Measurements from ENCODE around the gene GNG5.
A peak's percentile ranks its signal among the peaks of the same experiment; 100 is the strongest.
"Not testable (repeated sequence)": the region's sequence is repeated elsewhere in the genome, so short reads cannot be mapped to it uniquely, and the experiment has no call there.

The GNG5 gene

DNA sequence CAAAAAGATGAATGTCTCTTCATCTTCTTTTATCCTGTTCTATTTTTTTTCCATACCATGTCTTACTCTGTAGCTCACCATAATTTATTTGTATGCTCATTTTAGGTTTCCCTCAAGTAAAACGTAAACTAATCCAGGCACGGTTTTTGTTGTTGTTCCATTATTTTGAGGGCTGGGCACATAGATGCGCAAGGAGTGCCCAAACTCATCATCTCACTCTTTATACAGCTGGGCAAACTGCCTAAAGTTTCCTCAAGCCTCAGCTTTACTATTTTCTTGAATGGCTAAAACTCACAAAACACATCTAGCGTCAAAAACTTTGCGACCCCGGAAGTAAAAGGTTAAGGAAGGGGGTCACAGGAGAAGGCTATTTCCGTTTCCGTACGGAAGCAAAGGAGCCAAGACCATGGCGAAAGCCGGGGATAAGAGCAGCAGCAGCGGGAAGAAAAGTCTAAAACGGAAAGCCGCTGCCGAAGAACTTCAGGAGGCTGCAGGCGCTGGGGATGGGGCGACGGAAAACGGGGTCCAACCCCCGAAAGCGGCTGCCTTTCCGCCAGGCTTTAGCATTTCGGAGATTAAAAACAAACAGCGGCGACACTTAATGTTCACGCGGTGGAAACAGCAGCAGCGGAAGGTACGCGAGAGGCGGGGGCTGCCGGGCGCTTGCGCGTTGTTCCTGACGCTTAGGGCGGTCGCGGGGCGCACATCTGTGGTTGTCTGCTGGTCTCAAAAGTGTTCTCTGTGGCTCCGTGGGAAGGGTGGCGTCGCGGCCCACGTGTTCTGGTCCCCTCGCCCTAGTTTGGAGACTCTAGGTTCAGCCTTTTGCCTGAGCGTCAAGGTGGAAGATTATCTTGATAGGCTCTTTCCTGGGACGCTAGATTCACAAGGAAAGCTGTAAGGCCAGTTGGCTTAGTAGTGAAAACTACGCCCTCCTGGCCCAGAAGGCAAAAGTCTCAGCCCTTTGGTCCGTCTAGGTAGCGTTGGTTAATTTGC is 27.2 kb downstream of the GNG5 start, which contains the start of gene RPF1:
Gene RPF1 (plus strand): TSS at position 391 of the 993 bp plus-strand sequence. CDS start 16 bp downstream, at position 407.
- TF ChIP-seq, protein P1, sequence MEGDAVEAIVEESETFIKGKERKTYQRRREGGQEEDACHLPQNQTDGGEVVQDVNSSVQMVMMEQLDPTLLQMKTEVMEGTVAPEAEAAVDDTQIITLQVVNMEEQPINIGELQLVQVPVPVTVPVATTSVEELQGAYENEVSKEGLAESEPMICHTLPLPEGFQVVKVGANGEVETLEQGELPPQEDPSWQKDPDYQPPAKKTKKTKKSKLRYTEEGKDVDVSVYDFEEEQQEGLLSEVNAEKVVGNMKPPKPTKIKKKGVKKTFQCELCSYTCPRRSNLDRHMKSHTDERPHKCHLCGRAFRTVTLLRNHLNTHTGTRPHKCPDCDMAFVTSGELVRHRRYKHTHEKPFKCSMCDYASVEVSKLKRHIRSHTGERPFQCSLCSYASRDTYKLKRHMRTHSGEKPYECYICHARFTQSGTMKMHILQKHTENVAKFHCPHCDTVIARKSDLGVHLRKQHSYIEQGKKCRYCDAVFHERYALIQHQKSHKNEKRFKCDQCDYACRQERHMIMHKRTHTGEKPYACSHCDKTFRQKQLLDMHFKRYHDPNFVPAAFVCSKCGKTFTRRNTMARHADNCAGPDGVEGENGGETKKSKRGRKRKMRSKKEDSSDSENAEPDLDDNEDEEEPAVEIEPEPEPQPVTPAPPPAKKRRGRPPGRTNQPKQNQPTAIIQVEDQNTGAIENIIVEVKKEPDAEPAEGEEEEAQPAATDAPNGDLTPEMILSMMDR (IDR thresholded peaks at IDR 0.05; ENCODE audit: insufficient read depth, low read depth, low read length, missing control alignments): no peak

GRCh38 chr1:84476225-84476624 is 30.2 kb downstream of the GNG5 start:
- no peak for DNase-seq (ENCODE audit: low read depth)
- no peak overlapping the region for H3K4me3 ChIP-seq (ENCODE audit: low read depth, low read length)
- TF ChIP-seq, protein P1 (IDR thresholded peaks at IDR 0.05; ENCODE audit: insufficient read depth, low read depth, low read length, missing control alignments): no peak

More for the DNA sequence above, 27.2 kb downstream of the GNG5 start, which contains the start of gene RPF1:
- H3K4me3 ChIP-seq (ENCODE audit: low read depth, low read length): peak within 1 kb of the TSS; percentile 100
- peak; percentile 86 for DNase-seq (ENCODE audit: low read depth)

DNA sequence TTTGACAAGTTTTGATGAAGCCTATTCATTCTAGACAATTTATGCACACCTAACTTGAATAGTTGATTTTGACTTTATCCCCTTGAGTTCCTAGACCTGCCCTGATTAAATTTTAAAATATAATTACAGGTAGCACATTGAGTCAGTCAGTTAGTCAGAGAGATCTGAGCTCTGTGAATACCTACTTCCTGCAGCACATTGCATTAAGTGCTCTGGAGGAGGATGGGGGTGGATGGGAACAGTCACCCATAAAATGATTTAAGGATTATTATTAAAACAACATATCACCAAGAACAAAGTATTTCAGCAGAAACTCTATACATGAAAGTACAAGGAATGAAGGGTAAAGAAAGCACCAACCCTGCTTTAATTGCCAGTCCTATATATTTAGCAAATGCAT is 39.1 kb downstream of the GNG5 start:
- TF ChIP-seq, protein P1 (IDR thresholded peaks at IDR 0.05; ENCODE audit: insufficient read depth, low read depth, low read length, missing control alignments): no peak
- H3K4me3 ChIP-seq (ENCODE audit: low read depth, low read length): no peak overlapping the region
- DNase-seq (ENCODE audit: low read depth): no peak

GRCh38 chr1:84462118-84462517 is 44.3 kb downstream of the GNG5 start:
- no peak overlapping the region for H3K4me3 ChIP-seq (ENCODE audit: low read depth, low read length)
- no peak for DNase-seq (ENCODE audit: low read depth)
- TF ChIP-seq, protein P1 (IDR thresholded peaks at IDR 0.05; ENCODE audit: insufficient read depth, low read depth, low read length, missing control alignments): no peak

DNA sequence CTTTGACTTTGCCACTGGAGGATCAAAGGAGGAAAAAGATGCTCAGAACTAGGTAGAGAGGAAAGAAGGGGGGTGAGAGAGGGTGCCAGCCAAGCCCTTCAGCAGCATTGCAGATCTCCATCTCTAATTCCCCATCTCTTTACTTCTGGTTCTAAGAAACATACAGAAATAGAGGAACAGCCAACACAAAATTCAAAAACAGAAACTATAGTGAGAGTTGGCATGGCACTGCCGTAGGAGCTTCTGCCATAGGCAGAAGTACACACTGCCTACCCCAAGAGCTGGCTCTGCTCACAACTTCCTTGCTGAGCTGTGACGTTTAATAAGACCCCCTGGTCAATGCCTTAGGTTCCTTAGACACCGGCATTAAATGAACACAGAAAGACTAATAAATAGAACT is 53.9 kb downstream of the GNG5 start:
- no peak overlapping the region for H3K4me3 ChIP-seq (ENCODE audit: low read depth, low read length)
- no peak for DNase-seq (ENCODE audit: low read depth)
- TF ChIP-seq, protein P1 (IDR thresholded peaks at IDR 0.05; ENCODE audit: insufficient read depth, low read depth, low read length, missing control alignments): no peak

GRCh38 chr1:84450910-84451309 is 55.5 kb downstream of the GNG5 start:
- TF ChIP-seq, protein P1 (IDR thresholded peaks at IDR 0.05; ENCODE audit: insufficient read depth, low read depth, low read length, missing control alignments): no peak
- H3K4me3 ChIP-seq (ENCODE audit: low read depth, low read length): no peak overlapping the region
- no peak for DNase-seq (ENCODE audit: low read depth)

DNA sequence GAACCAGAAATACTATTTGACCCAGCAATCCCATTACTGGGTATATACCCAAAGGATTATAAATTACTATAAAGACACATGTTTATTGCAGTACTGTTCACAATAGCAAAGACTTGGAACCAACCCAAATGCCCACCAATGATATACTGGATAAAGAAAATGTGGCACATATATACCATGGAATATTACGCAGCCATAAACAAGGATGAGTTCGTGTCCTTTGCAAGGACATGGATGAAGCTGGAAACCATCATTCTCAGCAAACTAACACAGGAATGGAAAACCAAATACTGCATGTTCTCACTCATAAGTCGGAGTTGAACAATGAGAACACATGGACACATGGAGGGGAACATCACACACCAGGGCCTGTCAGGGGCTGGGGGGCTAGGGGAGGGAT is 57.7 kb downstream of the GNG5 start:
- DNase-seq (ENCODE audit: low read depth); H3K4me3 ChIP-seq (ENCODE audit: low read depth, low read length): not testable (repeated sequence)

Measured in GM12865 (cell line).